ENCODE data around the gene TTC28.
A peak's percentile ranks its signal among the peaks of the same experiment; 100 is the strongest.
"Not testable (repeated sequence)": the region's sequence is repeated elsewhere in the genome, so short reads cannot be mapped to it uniquely, and the experiment has no call there.

Gene TTC28

GRCh38 chr22:28488825-28489224 lies 190.8 kb downstream of the TTC28 start:
- DNase-seq = no peak
- no peak for ATAC-seq

GRCh38 chr22:28484662-28485061 lies 195.0 kb downstream of the TTC28 start:
- DNase-seq = no peak
- ATAC-seq = no peak

- DNase-seq (no peak), ATAC-seq (no peak)
Measured at GRCh38 chr22:28481725-28482124, 197.9 kb downstream of the TTC28 start.

- ATAC-seq = no peak
- no peak for DNase-seq
Measured at GRCh38 chr22:28480000-28480715, 199.5 kb downstream of the TTC28 start.

GRCh38 chr22:28478564-28478963 lies 201.1 kb downstream of the TTC28 start:
- DNase-seq (no peak), ATAC-seq (no peak)

- ATAC-seq (no peak), DNase-seq (no peak)
Measured at GRCh38 chr22:28477556-28477955, 202.1 kb downstream of the TTC28 start.

- DNase-seq (no peak), ATAC-seq (no peak)
Measured at GRCh38 chr22:28474330-28474729, 205.3 kb downstream of the TTC28 start.

GRCh38 chr22:28473258-28473657 lies 206.4 kb downstream of the TTC28 start:
- ATAC-seq (no peak), DNase-seq (no peak)

GRCh38 chr22:28467055-28467454 lies 212.6 kb downstream of the TTC28 start:
- ATAC-seq = not testable (repeated sequence)

GRCh38 chr22:28466399-28466798 lies 213.2 kb downstream of the TTC28 start:
- DNase-seq = no peak
- ATAC-seq = no peak

More at GRCh38 chr22:28467055-28467454, 212.6 kb downstream of the TTC28 start:
- DNase-seq = not testable (repeated sequence)

- DNase-seq (no peak), ATAC-seq (no peak)
Measured at GRCh38 chr22:28465841-28466240, 213.8 kb downstream of the TTC28 start.

- no peak for DNase-seq
- no peak for ATAC-seq
Measured at GRCh38 chr22:28464127-28464526, 215.5 kb downstream of the TTC28 start.

GRCh38 chr22:28463408-28463807 lies 216.2 kb downstream of the TTC28 start:
- not testable (repeated sequence) for DNase-seq, ATAC-seq

GRCh38 chr22:28462901-28463300 lies 216.7 kb downstream of the TTC28 start:
- no peak for ATAC-seq

GRCh38 chr22:28462041-28462440 lies 217.6 kb downstream of the TTC28 start:
- DNase-seq = no peak
- no peak for ATAC-seq

More at GRCh38 chr22:28462901-28463300, 216.7 kb downstream of the TTC28 start:
- no peak for DNase-seq

GRCh38 chr22:28454431-28455064 lies 225.1 kb downstream of the TTC28 start:
- ATAC-seq (no peak), DNase-seq (no peak)

GRCh38 chr22:28450109-28450508 lies 229.5 kb downstream of the TTC28 start:
- DNase-seq (no peak), ATAC-seq (no peak)

- ATAC-seq (no peak), DNase-seq (no peak)
Measured at GRCh38 chr22:28449041-28449440, 230.6 kb downstream of the TTC28 start.

GRCh38 chr22:28448625-28449024 lies 231.0 kb downstream of the TTC28 start:
- DNase-seq (no peak), ATAC-seq (no peak)

- no peak for ATAC-seq
- no peak for DNase-seq
Measured at GRCh38 chr22:28444659-28445058, 235.0 kb downstream of the TTC28 start.

GRCh38 chr22:28443526-28443876 lies 236.1 kb downstream of the TTC28 start:
- DNase-seq = peak; percentile 12
- ATAC-seq = no peak

GRCh38 chr22:28442711-28443525 lies 236.7 kb downstream of the TTC28 start:
- ATAC-seq = peak; percentile 33
- DNase-seq = peak; percentile 7

- DNase-seq = peak; percentile 77
- peak; percentile 94 for ATAC-seq
Measured at GRCh38 chr22:28442264-28442710, 237.4 kb downstream of the TTC28 start.

Data from stimulated activated naive CD8-positive, alpha-beta T cell treated with anti-CD3 and anti-CD28 coated beads, Interleukin-15, Interleukin-2, amounts not matched to agents 100 U/mL and 50 U/mL, for 24 hours (primary cell).